ENCODE measurements around the gene KHSRP.

The KHSRP gene

DNA sequence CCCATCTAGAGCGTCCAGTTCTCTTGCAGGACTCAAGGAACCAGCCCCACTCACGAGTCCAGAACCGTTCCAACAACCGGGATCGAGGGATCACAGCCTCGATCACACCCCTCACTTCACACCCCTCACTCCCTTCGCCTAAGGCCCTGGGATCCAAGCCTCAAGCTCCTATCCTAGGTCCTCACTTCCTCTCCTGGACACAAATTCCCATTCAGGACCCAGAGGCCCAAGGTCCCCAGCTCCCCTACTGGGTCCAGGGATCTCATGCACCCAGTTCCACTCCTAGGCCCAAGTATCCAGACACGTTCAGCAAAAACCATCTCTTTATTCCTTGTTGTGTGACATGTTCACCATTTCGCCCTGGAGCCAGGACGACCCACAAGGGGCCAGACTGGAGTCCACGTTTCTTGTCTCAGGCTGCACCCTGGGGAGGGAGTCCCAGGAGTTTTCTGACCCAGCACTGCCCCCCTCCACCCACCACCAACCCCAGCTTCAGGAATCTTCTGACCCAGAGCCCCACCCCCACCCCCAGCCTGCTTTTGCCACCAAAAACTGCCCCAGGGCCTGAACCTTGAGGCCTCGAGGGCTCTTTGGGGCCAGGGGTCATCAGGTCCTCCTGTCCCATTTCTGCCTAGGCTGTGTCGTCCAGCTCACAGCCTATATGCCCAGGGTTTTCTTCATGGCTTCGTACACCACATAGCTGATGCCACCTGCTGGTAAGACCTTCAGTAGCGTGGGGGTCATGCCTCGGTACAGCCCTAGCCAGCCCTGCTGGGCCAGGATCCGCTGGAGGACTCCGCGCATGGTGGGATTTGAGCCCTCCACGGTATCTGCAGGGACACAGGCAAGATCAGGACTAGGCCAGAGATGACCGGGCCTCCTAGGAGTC is 1.4 kb upstream of the KHSRP start:
- TF ChIP-seq, protein P1, sequence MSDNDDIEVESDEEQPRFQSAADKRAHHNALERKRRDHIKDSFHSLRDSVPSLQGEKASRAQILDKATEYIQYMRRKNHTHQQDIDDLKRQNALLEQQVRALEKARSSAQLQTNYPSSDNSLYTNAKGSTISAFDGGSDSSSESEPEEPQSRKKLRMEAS (IDR thresholded peaks at IDR 0.05; ENCODE audit: low read depth, low read length): no peak
- no peak; the same call in 1 of the 2 replicates for TF ChIP-seq MYC (IDR thresholded peaks at IDR 0.05; ENCODE audit: low read depth, low read length)
- no peak for TF ChIP-seq POLR2A (IDR thresholded peaks at IDR 0.05; ENCODE audit: extremely low read depth, insufficient read length)
- TF ChIP-seq, protein P2, sequence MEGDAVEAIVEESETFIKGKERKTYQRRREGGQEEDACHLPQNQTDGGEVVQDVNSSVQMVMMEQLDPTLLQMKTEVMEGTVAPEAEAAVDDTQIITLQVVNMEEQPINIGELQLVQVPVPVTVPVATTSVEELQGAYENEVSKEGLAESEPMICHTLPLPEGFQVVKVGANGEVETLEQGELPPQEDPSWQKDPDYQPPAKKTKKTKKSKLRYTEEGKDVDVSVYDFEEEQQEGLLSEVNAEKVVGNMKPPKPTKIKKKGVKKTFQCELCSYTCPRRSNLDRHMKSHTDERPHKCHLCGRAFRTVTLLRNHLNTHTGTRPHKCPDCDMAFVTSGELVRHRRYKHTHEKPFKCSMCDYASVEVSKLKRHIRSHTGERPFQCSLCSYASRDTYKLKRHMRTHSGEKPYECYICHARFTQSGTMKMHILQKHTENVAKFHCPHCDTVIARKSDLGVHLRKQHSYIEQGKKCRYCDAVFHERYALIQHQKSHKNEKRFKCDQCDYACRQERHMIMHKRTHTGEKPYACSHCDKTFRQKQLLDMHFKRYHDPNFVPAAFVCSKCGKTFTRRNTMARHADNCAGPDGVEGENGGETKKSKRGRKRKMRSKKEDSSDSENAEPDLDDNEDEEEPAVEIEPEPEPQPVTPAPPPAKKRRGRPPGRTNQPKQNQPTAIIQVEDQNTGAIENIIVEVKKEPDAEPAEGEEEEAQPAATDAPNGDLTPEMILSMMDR (IDR thresholded peaks at IDR 0.05; ENCODE audit: low read depth, low read length): peak; percentile 43
- DNase-seq (ENCODE audit: low read depth): peak; percentile 66
- H3K4me3 ChIP-seq (ENCODE audit: low read depth, low read length): no peak overlapping the region

DNA sequence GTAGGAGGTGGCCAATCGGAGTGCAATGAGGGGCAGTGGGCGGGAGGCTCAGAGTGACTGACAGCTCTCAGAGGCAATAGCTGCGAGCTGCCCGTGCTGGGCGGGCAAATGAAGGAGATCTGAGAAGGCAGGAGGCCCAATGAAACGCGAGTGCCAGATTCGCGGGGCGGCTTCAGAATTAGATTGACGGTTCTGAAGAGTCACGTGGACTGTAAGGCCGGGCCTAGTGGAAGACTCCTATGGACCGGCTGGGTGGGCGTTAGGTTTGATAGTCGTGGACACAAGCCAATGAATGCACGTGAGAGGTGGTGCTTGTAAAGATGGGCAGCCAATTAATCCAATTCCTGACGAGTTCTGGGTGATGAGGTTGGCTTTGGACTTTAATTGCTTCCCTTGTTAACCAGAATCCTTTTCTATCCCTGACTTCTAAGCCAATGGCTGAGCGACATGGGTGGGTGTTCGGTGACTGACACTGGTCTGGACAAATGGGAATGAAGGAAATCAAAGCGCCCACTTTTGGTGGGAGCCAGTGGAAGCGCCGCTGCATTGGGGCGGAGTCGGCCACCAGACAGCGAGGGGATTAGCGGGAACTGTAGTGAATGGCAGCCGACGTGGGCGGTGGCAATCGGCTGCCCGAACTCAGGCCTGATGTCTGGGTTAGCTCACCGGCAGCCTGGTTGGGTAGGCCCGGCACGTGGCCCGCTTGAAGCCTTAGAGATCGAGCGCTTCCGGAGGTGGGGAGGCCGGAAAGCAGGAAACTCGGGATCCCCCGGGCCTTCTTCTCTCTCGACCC is 524 bp upstream of the KHSRP start:
- H3K4me3 ChIP-seq (ENCODE audit: low read depth, low read length): no peak overlapping the region
- DNase-seq (ENCODE audit: low read depth): peak; percentile 99
- TF ChIP-seq, protein P1 (IDR thresholded peaks at IDR 0.05; ENCODE audit: low read depth, low read length): peak; percentile 99
- peak; percentile 67 for TF ChIP-seq MYC (IDR thresholded peaks at IDR 0.05; ENCODE audit: low read depth, low read length)
- TF ChIP-seq, protein P2 (IDR thresholded peaks at IDR 0.05; ENCODE audit: low read depth, low read length): no peak

GRCh38 chr19:6423499-6424194 is 964 bp downstream of the KHSRP start:
- H3K4me3 ChIP-seq (ENCODE audit: low read depth, low read length): peak overlapping the region; percentile 90
- DNase-seq (ENCODE audit: low read depth): peak; percentile 57
- TF ChIP-seq, protein P2 (IDR thresholded peaks at IDR 0.05; ENCODE audit: low read depth, low read length): no peak
- TF ChIP-seq POLR2A (IDR thresholded peaks at IDR 0.05; ENCODE audit: extremely low read depth, insufficient read length) (no peak), MYC (IDR thresholded peaks at IDR 0.05; ENCODE audit: low read depth, low read length) (no peak)
- TF ChIP-seq, protein P1 (IDR thresholded peaks at IDR 0.05; ENCODE audit: low read depth, low read length): no peak

DNA sequence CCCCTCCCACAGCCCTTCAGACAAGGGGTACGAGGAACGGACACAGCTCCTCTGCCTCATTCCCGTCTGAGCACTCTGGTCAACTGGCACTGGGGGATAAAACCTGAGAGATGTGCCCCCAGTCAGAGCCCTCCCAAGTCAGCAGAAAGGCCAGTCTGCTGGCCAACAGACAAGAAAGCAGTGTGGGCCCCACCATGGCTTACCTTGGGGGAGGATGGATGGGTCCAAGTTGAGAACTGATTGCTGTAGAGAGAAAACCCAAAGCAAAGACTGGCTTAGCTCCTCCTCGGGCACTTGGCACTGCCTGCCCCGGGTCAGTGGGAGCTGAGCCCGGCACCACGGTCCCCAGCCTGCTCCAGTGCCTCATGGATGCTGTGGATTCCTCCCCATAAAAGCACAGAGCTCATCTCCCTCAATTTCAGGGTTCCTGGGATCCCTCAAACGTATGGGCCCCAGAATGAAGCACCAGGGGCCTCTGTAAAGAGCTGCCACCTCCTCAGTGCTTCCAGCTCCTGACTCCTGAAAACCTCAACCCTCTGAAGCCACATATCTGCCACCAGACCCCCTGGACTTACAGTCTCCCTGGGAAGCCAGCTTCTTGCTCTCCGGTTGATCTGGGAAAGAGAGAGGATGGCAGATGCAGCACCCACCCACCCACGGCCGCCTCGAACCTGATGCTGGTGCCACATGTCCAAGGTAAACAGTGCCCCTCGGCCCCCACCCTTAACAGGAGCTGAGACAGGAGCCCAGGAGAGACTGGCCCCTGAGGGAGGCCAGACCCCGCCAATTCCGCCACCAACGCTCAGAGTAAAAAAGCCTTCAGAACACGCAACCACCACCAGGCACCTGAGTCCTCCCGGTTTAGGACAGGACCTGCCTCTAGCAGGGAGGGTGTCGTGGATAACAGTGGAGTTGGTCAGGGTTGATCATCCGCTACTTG is 3.3 kb downstream of the KHSRP start:
- no peak for DNase-seq (ENCODE audit: low read depth)
- TF ChIP-seq MYC (IDR thresholded peaks at IDR 0.05; ENCODE audit: low read depth, low read length) (no peak), POLR2A (IDR thresholded peaks at IDR 0.05; ENCODE audit: extremely low read depth, insufficient read length) (no peak)
- TF ChIP-seq, protein P1 (IDR thresholded peaks at IDR 0.05; ENCODE audit: low read depth, low read length): no peak
- peak overlapping the region; percentile 90 for H3K4me3 ChIP-seq (ENCODE audit: low read depth, low read length)

DNA sequence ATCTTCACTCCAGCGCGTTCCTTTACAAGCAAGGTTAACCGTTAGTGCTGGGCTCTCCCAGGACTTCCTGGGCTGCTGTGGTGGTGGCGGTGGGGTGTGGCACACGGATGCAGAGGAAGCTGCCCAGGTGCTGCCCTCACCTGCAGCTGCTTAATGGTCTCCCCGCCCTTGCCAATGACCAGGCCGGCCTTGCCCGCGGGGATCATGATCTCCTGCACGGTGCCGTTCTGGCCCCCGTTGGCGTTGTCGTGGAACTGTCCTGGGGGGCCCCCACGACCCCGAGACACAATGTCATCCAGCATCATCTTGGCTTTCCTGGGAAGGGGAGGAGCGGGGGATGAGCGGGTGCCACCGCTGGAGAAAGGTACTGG is 6.1 kb downstream of the KHSRP start:
- DNase-seq (ENCODE audit: low read depth): no peak
- H3K4me3 ChIP-seq (ENCODE audit: low read depth, low read length): no peak overlapping the region
- TF ChIP-seq, protein P1 (IDR thresholded peaks at IDR 0.05; ENCODE audit: low read depth, low read length): no peak
- no peak for TF ChIP-seq MYC (IDR thresholded peaks at IDR 0.05; ENCODE audit: low read depth, low read length)
- TF ChIP-seq POLR2A (IDR thresholded peaks at IDR 0.05; ENCODE audit: extremely low read depth, insufficient read length): no peak
- TF ChIP-seq, protein P2 (IDR thresholded peaks at IDR 0.05; ENCODE audit: low read depth, low read length): no peak
